Left ventricle myocardium inferior (tissue), 1 donor: ENCODE measurements around the gene LRRC51. TPM values are rescaled to one million over a fixed set of nuclear protein-coding genes. Genes with fewer than 3 reads are reported as not detected.

Source experiments
- DNase-seq: peaks from one replicate; pipeline ENCODE4 v3.0.0-alpha.2; 2020
- H3K27ac ChIP-seq: fragments of 200-600 bp; replicated peaks from 2 replicates; pipeline ENCODE4 v1.8.0; 2021
- H3K27me3 ChIP-seq: fragments of 200-600 bp; 2 replicates; pipeline ENCODE4 v1.8.0; 2021; ENCODE audit warnings: low read depth
- H3K36me3 ChIP-seq: fragments of 200-600 bp; 2 replicates; pipeline ENCODE4 v1.8.0; 2021
- H3K4me1 ChIP-seq: fragments of 200-600 bp; 2 replicates; pipeline ENCODE4 v1.8.0; 2021
- H3K4me3 ChIP-seq: fragments of 200-600 bp; 2 replicates; pipeline ENCODE4 v1.8.0; 2021; ENCODE audit warnings: mild to moderate bottlenecking, moderate library complexity
- H3K9me3 ChIP-seq: fragments of 200-600 bp; replicated peaks from 2 replicates; pipeline ENCODE4 v1.8.0; 2021
- CTCF ChIP-seq: fragments of 200-600 bp; IDR thresholded peaks from 2 replicates; pipeline ENCODE4 v1.8.0; 2021; ENCODE audit warnings: antibody characterized with exemption, mild to moderate bottlenecking, borderline replicate concordance
- intact Hi-C: fragments of 100-400 bp; cut with micrococcal nuclease; formaldehyde crosslinking; loops from one replicate; pipeline ENCODE4 v1.11.0; 2022
- long read RNA-seq: library from polyadenylated mRNA; unstranded; transcript quantifications from one replicate; pipeline ENCODE4 v2.0.0, GENCODE V29; 2021
- total RNA-seq: library from RNA; stranded (reverse); fragmentation: NEBNext Ultra II Directional; extraction: Animal tissue kit (Norgen Biotek cat#: 25700); gene quantifications from one replicate; pipeline ENCODE4 v1.2.1, GENCODE V29; 2021
- donor health status: DM: no; HTN: yes; CAD: no; lungs with severe emphysema.

Gene LRRC51, protein sequence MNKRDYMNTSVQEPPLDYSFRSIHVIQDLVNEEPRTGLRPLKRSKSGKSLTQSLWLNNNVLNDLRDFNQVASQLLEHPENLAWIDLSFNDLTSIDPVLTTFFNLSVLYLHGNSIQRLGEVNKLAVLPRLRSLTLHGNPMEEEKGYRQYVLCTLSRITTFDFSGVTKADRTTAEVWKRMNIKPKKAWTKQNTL
- 3.5 TPM for total RNA-seq
- long read RNA-seq, partial matches to known transcripts: 0 of 2 reads
- long read RNA-seq, other reads (novel, unspliced or antisense): 0 of 2 reads

- peak within 1 kb of the TSS; percentile 87 for H3K27ac ChIP-seq
- peaks cover 7% of the 10 kb centered on the region for H3K36me3 ChIP-seq
- H3K9me3 ChIP-seq: no peaks in the 10 kb centered on the region
- no peak for TF ChIP-seq CTCF
- no peaks in the 10 kb centered on the region for H3K27me3 ChIP-seq
- H3K4me3 ChIP-seq: peak within 1 kb of the TSS; percentile 79
- peaks cover 22% of the 10 kb centered on the region for H3K4me1 ChIP-seq
- DNase-seq: peak; percentile 99
- intact Hi-C loops: no loop called here
These were observed at the start of gene LRRC51, which contains the start of gene NUMA1 for GRCh38 chr11:72080326-72081183. Gene LRRC51 (plus strand): TSS chr11:72080850. CDS start chr11:72089084, 8,234 bp downstream. Gene NUMA1 (minus strand): TSS chr11:72080542. CDS start chr11:72035943, 44,599 bp downstream.

- peaks cover 35% of the 10 kb centered on the region for H3K36me3 ChIP-seq
- no peak for DNase-seq
- H3K4me3 ChIP-seq: peak overlapping the region; percentile 2
- no peaks in the 10 kb centered on the region for H3K9me3 ChIP-seq
- no peak for TF ChIP-seq CTCF
- H3K27ac ChIP-seq: peak overlapping the region; percentile 19
- H3K4me1 ChIP-seq: peaks cover 89% of the 10 kb centered on the region
- intact Hi-C loops: no loop called here
- H3K27me3 ChIP-seq: no peaks in the 10 kb centered on the region
These were observed 44.0 kb upstream of the LRRC51 start for GRCh38 chr11:72036687-72037086.

GRCh38 chr11:72037554-72038311 lies 42.9 kb upstream of the LRRC51 start:
- Histone ChIP-seq H3K4me3 (peak overlapping the region; percentile 76), H3K27ac (peak overlapping the region; percentile 98), H3K27me3 (no peaks in the 10 kb centered on the region), H3K36me3 (peaks cover 31% of the 10 kb centered on the region), H3K4me1 (peaks cover 89% of the 10 kb centered on the region), H3K9me3 (no peaks in the 10 kb centered on the region)
- peak; percentile 40 for DNase-seq
- no peak for TF ChIP-seq CTCF
- intact Hi-C loops: no loop called here

- Histone ChIP-seq H3K27ac (peak overlapping the region; percentile 98), H3K4me3 (peak overlapping the region; percentile 76), H3K4me1 (peaks cover 86% of the 10 kb centered on the region), H3K36me3 (peaks cover 23% of the 10 kb centered on the region), H3K27me3 (no peaks in the 10 kb centered on the region), H3K9me3 (no peaks in the 10 kb centered on the region)
- TF ChIP-seq CTCF: no peak
- intact Hi-C loops: no loop called here
- DNase-seq: peak; percentile 67
These were observed 42.2 kb upstream of the LRRC51 start for GRCh38 chr11:72038491-72038890.
